Nephron (organoid): ENCODE measurements around the gene VSTM2L.

Experiments
- H3K27ac Mint-ChIP-seq, 3 experiments: 2 replicates each; pipeline ENCODE4 v1.8.0; 2020; ENCODE audit warnings: mixed read lengths in 3 of 3, mild to moderate bottlenecking in 2 of 3, moderate library complexity in 1 of 3
- H3K27me3 Mint-ChIP-seq: 2 replicates; pipeline ENCODE4 v1.8.0; 2021; ENCODE audit warnings: low read depth, mild to moderate bottlenecking, moderate library complexity, mixed read lengths
- H3K36me3 Mint-ChIP-seq: 2 replicates; pipeline ENCODE4 v1.8.0; 2020; ENCODE audit warnings: low read depth, mixed read lengths
- H3K4me1 Mint-ChIP-seq: 2 replicates; pipeline ENCODE4 v1.8.0; 2020; ENCODE audit warnings: mixed read lengths
- H3K4me3 Mint-ChIP-seq, 3 experiments: 2 replicates each; pipeline ENCODE4 v1.8.0; 2020; ENCODE audit warnings: mild to moderate bottlenecking in 3 of 3, mixed read lengths in 3 of 3, moderate library complexity in 2 of 3
- H3K9me3 Mint-ChIP-seq: 2 replicates; pipeline ENCODE4 v1.8.0; 2020; ENCODE audit warnings: mixed read lengths
- TF ChIP-seq, protein P1 (sequence below), 3 experiments: fragments of 200-600 bp; sonication (generic); IDR thresholded peaks; one replicate each; pipeline ENCODE4 v1.5.0; 2021; ENCODE audit warnings: antibody characterized with exemption in 3 of 3; ENCODE audit not compliant: unreplicated experiment in 3 of 3

Gene VSTM2L

DNA sequence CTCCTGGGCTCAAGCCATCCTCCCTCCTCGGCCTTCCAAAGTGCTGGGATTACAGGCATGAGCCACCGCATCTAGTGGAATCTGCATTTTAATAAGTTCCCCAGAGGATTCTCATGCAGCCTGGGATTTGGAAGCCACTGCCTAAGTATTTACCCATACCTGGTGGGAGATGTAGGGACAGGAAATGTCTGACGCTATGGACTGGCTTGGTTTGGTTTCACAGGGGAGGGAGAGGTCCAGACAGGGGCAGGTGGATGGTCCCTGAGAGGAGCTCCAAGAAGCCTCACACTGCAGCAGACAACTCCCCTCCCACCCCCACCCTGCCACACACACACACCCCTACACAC, 4.4 kb downstream of the VSTM2L start:
- H3K27me3 Mint-ChIP-seq: peaks cover 51% of the 10 kb centered on the region
- no peaks in the 10 kb centered on the region for H3K36me3 Mint-ChIP-seq
- H3K9me3 Mint-ChIP-seq: no peaks in the 10 kb centered on the region
- TF ChIP-seq, protein P1, sequence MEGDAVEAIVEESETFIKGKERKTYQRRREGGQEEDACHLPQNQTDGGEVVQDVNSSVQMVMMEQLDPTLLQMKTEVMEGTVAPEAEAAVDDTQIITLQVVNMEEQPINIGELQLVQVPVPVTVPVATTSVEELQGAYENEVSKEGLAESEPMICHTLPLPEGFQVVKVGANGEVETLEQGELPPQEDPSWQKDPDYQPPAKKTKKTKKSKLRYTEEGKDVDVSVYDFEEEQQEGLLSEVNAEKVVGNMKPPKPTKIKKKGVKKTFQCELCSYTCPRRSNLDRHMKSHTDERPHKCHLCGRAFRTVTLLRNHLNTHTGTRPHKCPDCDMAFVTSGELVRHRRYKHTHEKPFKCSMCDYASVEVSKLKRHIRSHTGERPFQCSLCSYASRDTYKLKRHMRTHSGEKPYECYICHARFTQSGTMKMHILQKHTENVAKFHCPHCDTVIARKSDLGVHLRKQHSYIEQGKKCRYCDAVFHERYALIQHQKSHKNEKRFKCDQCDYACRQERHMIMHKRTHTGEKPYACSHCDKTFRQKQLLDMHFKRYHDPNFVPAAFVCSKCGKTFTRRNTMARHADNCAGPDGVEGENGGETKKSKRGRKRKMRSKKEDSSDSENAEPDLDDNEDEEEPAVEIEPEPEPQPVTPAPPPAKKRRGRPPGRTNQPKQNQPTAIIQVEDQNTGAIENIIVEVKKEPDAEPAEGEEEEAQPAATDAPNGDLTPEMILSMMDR (IDR thresholded peaks at IDR 0.05; ENCODE audit: unreplicated experiment in 3 of 3): no peak
- peak overlapping the region in 2 of 3 experiments; percentile 61 to 66 for H3K27ac Mint-ChIP-seq
- H3K4me1 Mint-ChIP-seq: peaks cover 65% of the 10 kb centered on the region
- peak overlapping the region; percentile 12 to 54 (median 13) for H3K4me3 Mint-ChIP-seq

DNA sequence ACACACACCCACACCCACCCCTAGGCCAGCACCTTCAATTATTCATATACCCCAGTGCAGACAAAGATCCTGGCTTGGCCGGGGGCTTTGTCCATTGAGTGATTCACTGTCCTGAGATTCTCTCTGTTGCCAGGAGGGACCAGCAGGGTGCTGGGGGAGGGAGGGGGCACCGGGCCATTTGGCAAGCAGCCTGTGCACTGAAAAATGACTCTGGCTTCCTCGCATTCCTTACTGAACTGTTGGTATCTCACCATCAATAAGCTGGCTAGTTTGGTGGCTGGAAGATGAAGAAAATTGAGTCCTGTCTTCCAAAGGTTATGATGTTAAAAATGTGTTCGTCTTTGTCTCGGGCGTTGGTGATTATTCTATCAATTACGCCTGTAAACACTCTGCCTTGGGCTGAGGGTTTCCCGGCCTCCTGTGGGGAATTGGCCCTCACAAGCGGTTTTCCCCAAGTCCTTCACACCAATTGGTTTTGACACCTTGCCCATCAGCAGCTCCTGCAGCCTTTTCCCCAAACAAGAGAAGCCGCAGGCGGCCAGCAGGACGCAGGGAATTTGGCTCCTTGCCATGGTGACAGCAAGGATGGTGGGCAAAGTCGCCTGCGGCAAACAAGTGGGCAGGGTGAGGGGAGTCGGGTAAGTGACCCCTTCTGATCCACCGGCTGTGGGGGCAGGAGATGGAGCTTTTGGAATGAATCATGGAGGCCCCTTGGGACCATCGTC, 4.9 kb downstream of the VSTM2L start:
- H3K4me1 Mint-ChIP-seq: peaks cover 69% of the 10 kb centered on the region
- H3K27ac Mint-ChIP-seq: peak overlapping the region in 2 of 3 experiments; percentile 61 to 66
- H3K36me3 Mint-ChIP-seq: no peaks in the 10 kb centered on the region
- TF ChIP-seq, protein P1 (IDR thresholded peaks at IDR 0.05; ENCODE audit: unreplicated experiment in 3 of 3): no peak
- no peaks in the 10 kb centered on the region for H3K9me3 Mint-ChIP-seq
- H3K4me3 Mint-ChIP-seq: peak overlapping the region in 2 of 3 experiments; percentile 15 to 54
- H3K27me3 Mint-ChIP-seq: peaks cover 51% of the 10 kb centered on the region

DNA sequence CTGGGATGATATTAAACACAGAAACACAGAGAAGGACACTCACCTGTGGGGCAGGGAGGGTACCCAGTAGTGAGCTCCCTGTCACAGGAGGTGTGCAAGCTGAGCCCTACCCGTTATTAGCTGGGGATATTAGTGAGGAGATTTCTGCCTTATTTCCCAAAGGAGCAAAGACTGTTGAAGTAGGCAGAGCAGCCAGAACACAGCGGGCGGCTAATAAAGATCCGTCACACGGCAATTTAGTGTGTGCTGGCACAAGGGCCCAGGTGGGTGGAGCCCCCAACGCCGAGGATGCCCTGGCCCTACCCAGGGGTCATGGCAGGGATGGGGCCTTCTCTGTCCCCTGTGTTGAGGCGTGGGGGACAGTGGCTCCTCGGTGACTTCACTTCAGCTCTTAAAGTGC, 8.3 kb downstream of the VSTM2L start:
- TF ChIP-seq, protein P1 (IDR thresholded peaks at IDR 0.05; ENCODE audit: unreplicated experiment in 3 of 3): no peak
- peaks cover 44% of the 10 kb centered on the region for H3K27me3 Mint-ChIP-seq
- no peaks in the 10 kb centered on the region for H3K9me3 Mint-ChIP-seq
- H3K36me3 Mint-ChIP-seq: no peaks in the 10 kb centered on the region
- H3K27ac Mint-ChIP-seq: peak overlapping the region in 2 of 3 experiments; percentile 78 to 91
- H3K4me1 Mint-ChIP-seq: peaks cover 73% of the 10 kb centered on the region
- H3K4me3 Mint-ChIP-seq: no peak overlapping the region

DNA sequence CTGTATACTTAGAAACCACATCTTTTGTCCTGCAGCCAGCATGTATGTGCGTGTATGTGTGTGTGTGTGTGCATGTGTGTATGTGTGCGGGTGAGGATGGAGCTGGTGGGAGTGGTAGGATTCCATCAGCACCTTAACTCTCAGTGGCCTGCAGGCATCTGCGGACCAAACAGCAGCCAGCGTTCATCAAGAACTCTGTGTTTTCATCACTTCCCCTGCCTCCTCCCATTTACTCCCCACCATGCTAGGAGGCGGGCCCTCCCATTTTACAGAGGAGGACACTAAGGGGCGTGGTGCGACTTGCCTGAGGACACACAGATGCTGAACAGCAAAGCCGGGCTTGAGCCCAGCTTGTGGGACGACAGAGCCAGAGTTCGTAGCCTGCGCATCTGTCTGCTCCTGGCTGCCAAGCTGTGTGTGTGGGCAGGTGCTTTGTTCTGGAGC, 8.9 kb downstream of the VSTM2L start:
- Mint-ChIP-seq H3K4me3 (peak overlapping the region in 2 of 3 experiments; percentile 64 to 69), H3K9me3 (no peaks in the 10 kb centered on the region), H3K27me3 (peaks cover 40% of the 10 kb centered on the region), H3K36me3 (no peaks in the 10 kb centered on the region), H3K4me1 (peaks cover 79% of the 10 kb centered on the region), H3K27ac (peak overlapping the region; percentile 36 to 91 (median 78))
- TF ChIP-seq, protein P1 (IDR thresholded peaks at IDR 0.05; ENCODE audit: unreplicated experiment in 3 of 3): no peak

DNA sequence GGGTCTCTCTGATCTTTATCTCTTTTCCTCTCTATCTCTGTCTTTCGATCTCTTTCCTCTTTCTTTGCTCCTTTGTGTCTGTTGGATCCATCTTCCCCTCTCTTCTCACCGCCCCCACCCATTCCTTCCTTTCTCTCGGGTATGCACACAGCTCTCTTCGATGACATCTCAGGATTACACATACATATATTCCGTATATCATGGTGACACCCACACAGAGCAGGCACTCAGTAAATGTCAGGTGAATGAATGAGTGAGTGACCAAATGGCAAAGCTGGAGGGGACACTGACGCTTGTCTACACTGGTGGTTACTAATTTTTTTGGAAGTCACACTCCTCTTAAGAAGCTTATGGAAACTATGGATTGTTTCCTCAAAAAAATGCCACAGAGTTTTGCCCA, 9.9 kb downstream of the VSTM2L start:
- peaks cover 76% of the 10 kb centered on the region for H3K4me1 Mint-ChIP-seq
- TF ChIP-seq, protein P1 (IDR thresholded peaks at IDR 0.05; ENCODE audit: unreplicated experiment in 3 of 3): no peak
- no peaks in the 10 kb centered on the region for H3K9me3 Mint-ChIP-seq
- H3K27me3 Mint-ChIP-seq: peaks cover 38% of the 10 kb centered on the region
- H3K36me3 Mint-ChIP-seq: no peaks in the 10 kb centered on the region
- peak overlapping the region; percentile 13 to 91 (median 78) for H3K27ac Mint-ChIP-seq
- peak overlapping the region; percentile 3 to 11 (median 3) for H3K4me3 Mint-ChIP-seq
